Stimulated activated naive B cell treated with anti-CD40 and anti-IgM and Interleukin-4, amounts not matched to agents 10 μg/mL and 1 μg/mL and 100 μg/mL, for 72 hours (primary cell): ENCODE results near the gene SYT14.

ENCODE experiments used
- ATAC-seq, 2 donors: fragments of 150-1000 bp; cut with Tn5 transposase; replicated peaks; 2 replicates each; pipeline ENCODE4 v1.10.0; 2021; ENCODE audit warnings: moderate library complexity in 1 of 2
- DNase-seq: peaks from one replicate; pipeline ENCODE4 v3.0.0; 2021
- H3K27ac Mint-ChIP-seq: one replicate; pipeline ENCODE4 v1.8.0; 2022; ENCODE audit warnings: mild to moderate bottlenecking, mixed read lengths
- H3K27me3 Mint-ChIP-seq, 2 donors: one replicate each; pipeline ENCODE4 v1.8.0; 2022; ENCODE audit warnings: mixed read lengths in 2 of 2
- H3K36me3 Mint-ChIP-seq, 2 donors: one replicate each; pipeline ENCODE4 v1.8.0; 2022; ENCODE audit warnings: mixed read lengths in 2 of 2, mild to moderate bottlenecking in 1 of 2
- H3K4me1 Mint-ChIP-seq, 2 donors: one replicate each; pipeline ENCODE4 v1.8.0; 2022; ENCODE audit warnings: mixed read lengths in 2 of 2, mild to moderate bottlenecking in 1 of 2
- H3K4me3 Mint-ChIP-seq, 2 donors: one replicate each; pipeline ENCODE4 v1.8.0; 2022; ENCODE audit warnings: mild to moderate bottlenecking in 2 of 2, mixed read lengths in 2 of 2, moderate library complexity in 1 of 2
- H3K9me3 Mint-ChIP-seq, 2 donors: one replicate each; pipeline ENCODE4 v1.8.0; 2022; ENCODE audit warnings: mixed read lengths in 2 of 2, mild to moderate bottlenecking in 1 of 2

SYT14 gene

GRCh38 chr1:210200124-210200736, 262.2 kb downstream of the SYT14 start:
- Mint-ChIP-seq H3K4me3 (no peak overlapping the region), H3K36me3 (no peaks in the 10 kb centered on the region), H3K9me3 (peaks cover 0 to 2% of the 10 kb centered on the region in 2 donors), H3K27ac (no peak overlapping the region), H3K4me1 (no peaks in the 10 kb centered on the region), H3K27me3 (peaks cover 0 to 6% of the 10 kb centered on the region in 2 donors)
- no peak for DNase-seq
- ATAC-seq = no peak

DNA sequence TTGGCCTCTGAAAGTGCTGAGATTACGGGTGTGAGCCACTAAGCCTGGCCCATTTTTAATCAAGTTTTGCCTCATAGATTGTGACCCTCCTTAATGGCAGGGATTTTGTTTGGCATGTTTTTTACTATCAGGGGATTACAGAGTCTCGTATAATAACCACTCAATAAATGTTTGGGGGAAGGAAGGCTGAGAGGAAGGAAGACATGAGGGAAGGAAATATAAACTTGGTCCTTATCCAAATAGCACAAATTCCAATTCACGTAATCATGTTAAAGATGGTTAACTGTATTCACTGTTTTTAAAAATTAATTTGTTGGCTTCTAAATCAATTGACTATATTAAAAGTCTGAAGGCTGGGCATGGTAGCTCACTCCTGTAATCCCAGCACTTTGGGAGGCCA, 263.7 kb downstream of the SYT14 start:
- H3K9me3 Mint-ChIP-seq = peaks cover 0 to 2% of the 10 kb centered on the region in 2 donors
- no peak overlapping the region for H3K4me3 Mint-ChIP-seq
- DNase-seq (no peak), ATAC-seq (no peak)
- H3K4me1 Mint-ChIP-seq = no peaks in the 10 kb centered on the region
- no peaks in the 10 kb centered on the region for H3K36me3 Mint-ChIP-seq
- H3K27me3 Mint-ChIP-seq = peaks cover 0 to 9% of the 10 kb centered on the region in 2 donors
- no peak overlapping the region for H3K27ac Mint-ChIP-seq

DNA sequence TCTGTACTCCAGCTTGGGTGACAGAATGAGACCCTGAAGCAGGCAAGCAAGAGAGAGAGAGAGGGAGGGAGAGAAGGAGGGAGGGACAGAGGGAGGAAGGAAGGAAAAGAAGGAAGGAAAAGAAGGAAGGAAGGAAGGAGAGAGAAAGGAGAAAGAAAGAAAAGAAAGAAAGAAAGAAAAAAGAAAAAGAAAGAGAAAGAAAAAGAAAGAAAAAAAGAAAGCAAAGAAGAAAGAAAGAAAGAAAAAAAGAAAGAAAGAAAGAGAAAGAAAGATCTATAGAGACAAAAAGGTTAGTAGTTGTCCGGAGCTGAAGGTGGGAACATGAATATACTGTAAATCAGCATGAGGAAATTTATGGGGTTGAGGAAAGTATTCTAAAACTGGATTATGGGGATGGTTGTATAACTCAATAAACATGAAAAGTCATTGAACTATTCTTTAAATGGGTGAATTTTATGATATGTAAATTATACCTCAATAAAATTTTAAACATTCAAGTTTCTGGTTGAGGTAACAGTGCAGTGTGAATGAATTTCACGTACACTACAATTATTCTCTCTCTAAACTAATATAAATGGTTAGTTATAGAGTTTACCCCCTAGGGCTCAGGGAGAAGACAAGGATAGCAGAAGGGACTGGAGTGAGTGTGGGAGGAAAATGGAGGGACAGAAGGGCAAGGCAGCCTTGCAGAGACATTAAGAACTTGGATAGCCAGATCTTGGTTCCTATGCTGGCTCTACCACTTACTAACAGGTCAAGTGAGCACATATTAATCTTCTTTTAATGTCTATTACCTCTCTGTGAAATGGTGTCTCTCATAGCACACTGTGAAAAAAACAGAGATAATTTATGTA, 269.8 kb downstream of the SYT14 start:
- peaks cover 0 to 4% of the 10 kb centered on the region in 2 donors for H3K9me3 Mint-ChIP-seq
- no peaks in the 10 kb centered on the region for H3K4me1 Mint-ChIP-seq
- H3K27me3 Mint-ChIP-seq = peaks cover 5 to 30% of the 10 kb centered on the region in 2 donors
- H3K4me3 Mint-ChIP-seq = no peak overlapping the region
- no peaks in the 10 kb centered on the region for H3K36me3 Mint-ChIP-seq
- H3K27ac Mint-ChIP-seq = no peak overlapping the region
- no peak for ATAC-seq
- DNase-seq = no peak

GRCh38 chr1:210213335-210213734, 275.3 kb downstream of the SYT14 start:
- no peak overlapping the region for H3K27ac Mint-ChIP-seq
- ATAC-seq = no peak
- H3K36me3 Mint-ChIP-seq = no peaks in the 10 kb centered on the region
- no peak overlapping the region for H3K4me3 Mint-ChIP-seq
- H3K9me3 Mint-ChIP-seq = peaks cover 0 to 2% of the 10 kb centered on the region in 2 donors
- H3K27me3 Mint-ChIP-seq = peaks cover 22 to 43% of the 10 kb centered on the region in 2 donors
- no peak for DNase-seq
- no peaks in the 10 kb centered on the region for H3K4me1 Mint-ChIP-seq

DNA sequence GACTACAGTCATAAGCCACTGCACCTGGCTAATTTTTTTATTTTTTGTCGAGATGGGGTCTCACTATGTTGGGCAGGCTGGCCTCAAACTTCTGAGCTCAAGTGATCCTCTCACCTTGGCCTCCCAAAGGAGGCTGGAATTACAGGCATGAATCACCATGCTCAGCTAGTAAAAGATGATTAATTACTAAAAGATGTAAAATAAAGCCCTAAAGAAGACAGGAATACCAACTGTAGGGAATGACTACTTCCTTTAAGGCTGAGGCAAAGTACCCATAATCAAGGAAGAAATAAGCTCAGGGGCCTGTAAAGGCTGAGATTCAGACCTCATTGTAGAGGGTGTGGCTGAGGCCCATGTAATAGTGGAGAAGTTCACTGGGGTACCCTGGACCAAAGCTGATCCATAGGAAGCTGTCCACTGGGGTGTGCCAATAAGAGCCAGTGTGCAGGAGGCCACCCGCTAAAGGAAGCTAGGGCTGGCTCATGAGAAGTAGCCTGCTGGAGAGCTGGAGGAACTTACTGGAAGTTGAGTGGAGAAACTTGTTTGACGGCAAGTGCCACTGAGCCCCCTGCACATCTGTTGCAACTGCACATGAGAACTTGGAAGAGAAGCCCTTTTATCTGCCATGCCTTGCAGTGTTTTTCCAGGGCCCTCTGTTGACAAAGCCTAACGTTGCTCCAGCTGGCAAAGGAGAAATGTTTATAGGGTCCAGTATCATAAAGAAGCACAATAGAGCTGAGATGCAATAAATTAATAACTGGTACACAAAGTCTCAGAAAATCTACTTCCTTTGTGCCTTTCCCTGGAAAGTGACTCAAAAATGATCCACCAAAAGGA, 276.8 kb downstream of the SYT14 start:
- Mint-ChIP-seq H3K4me1 (no peaks in the 10 kb centered on the region), H3K9me3 (no peaks in the 10 kb centered on the region), H3K27ac (no peak overlapping the region), H3K27me3 (peaks cover 22 to 43% of the 10 kb centered on the region in 2 donors), H3K36me3 (no peaks in the 10 kb centered on the region), H3K4me3 (no peak overlapping the region)
- DNase-seq (no peak), ATAC-seq (no peak)

GRCh38 chr1:210217482-210217881, 279.5 kb downstream of the SYT14 start:
- DNase-seq = no peak
- Mint-ChIP-seq H3K27me3 (peaks cover 21 to 47% of the 10 kb centered on the region in 2 donors), H3K4me3 (no peak overlapping the region), H3K27ac (no peak overlapping the region), H3K4me1 (no peaks in the 10 kb centered on the region), H3K36me3 (no peaks in the 10 kb centered on the region), H3K9me3 (no peaks in the 10 kb centered on the region)
- no peak for ATAC-seq

DNA sequence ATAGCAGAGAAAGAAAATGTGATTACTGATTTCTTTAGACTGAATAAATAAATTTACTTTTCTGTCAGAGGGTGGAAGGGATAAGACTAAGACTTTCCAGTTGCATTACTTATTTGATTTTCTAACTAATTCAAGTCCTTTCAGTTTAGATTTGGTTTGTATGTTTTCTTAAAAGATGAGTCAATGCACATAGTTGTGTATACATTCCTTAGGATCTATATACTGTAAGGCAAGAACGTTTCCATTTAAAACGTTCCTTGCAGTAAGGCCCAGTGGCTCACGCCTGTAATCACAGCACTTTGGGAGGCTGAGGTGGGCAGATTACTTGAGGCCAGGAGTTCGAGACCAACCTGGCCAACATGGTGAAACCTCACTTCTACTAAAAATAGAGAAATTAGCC, 280.0 kb downstream of the SYT14 start:
- DNase-seq (no peak), ATAC-seq (no peak)
- peaks cover 21 to 47% of the 10 kb centered on the region in 2 donors for H3K27me3 Mint-ChIP-seq
- H3K9me3 Mint-ChIP-seq = no peaks in the 10 kb centered on the region
- H3K27ac Mint-ChIP-seq = no peak overlapping the region
- no peak overlapping the region for H3K4me3 Mint-ChIP-seq
- no peaks in the 10 kb centered on the region for H3K4me1 Mint-ChIP-seq
- no peaks in the 10 kb centered on the region for H3K36me3 Mint-ChIP-seq
